Neural cell (in vitro differentiated cells): Measurements from ENCODE around the gene DSCAML1. TPM values are rescaled to one million over a fixed set of nuclear protein-coding genes. Genes with fewer than 3 reads are reported as not detected.

Experiments
- H2AFZ ChIP-seq: fragments of 200-600, 300-800 bp; sonication (generic), shearing (Covaris generic); 2 replicates; pipeline ENCODE4 v1.6.0; 2014; ENCODE audit warnings: low read depth, mild to moderate bottlenecking, antibody characterized with exemption, low read length, moderate library complexity
- H3F3A ChIP-seq: fragments of 200-600 bp; shearing (Covaris generic); 2 replicates; pipeline ENCODE4 v1.6.1; 2016; ENCODE audit warnings: mild to moderate bottlenecking, moderate library complexity, mixed read lengths, antibody characterized with exemption, low read length; ENCODE audit not compliant: insufficient read depth, poor library complexity, severe bottlenecking
- H3K27ac ChIP-seq: fragments of 200-600, 300-800 bp; sonication (generic), shearing (Covaris generic); 2 replicates; pipeline ENCODE4 v1.5.1; 2014; ENCODE audit warnings: mild to moderate bottlenecking, low read length, moderate library complexity
- H3K27me3 ChIP-seq: fragments of 300-800, 200-600 bp; sonication (generic), shearing (Covaris generic); 2 replicates; pipeline ENCODE4 v1.6.0; 2014; ENCODE audit warnings: mild to moderate bottlenecking, low read depth, low read length, moderate library complexity; ENCODE audit not compliant: insufficient read depth
- H3K36me3 ChIP-seq: fragments of 300-800, 200-600 bp; sonication (generic), shearing (Covaris generic); 2 replicates; pipeline ENCODE4 v1.5.1; 2014; ENCODE audit warnings: mild to moderate bottlenecking, antibody characterized with exemption, low read length, moderate library complexity; ENCODE audit not compliant: insufficient read depth
- H3K4me2 ChIP-seq: fragments of 300-800, 200-600 bp; sonication (generic), shearing (Covaris generic); 2 replicates; pipeline ENCODE4 v1.6.0; 2014; ENCODE audit warnings: mild to moderate bottlenecking, low read length
- H3K4me3 ChIP-seq: fragments of 300-800, 200-600 bp; sonication (generic), shearing (Covaris generic); 2 replicates; pipeline ENCODE4 v1.5.1; 2014; ENCODE audit warnings: mild to moderate bottlenecking, low read length, moderate library complexity
- H3K79me2 ChIP-seq: fragments of 200-600 bp; shearing (Covaris generic); replicated peaks from 2 replicates; pipeline ENCODE4 v1.6.0; 2014; ENCODE audit warnings: mild to moderate bottlenecking, low read length, moderate library complexity; ENCODE audit not compliant: insufficient read depth
- H3K9ac ChIP-seq: fragments of 300-800, 200-600 bp; sonication (generic), shearing (Covaris generic); 2 replicates; pipeline ENCODE4 v1.6.1; 2016; ENCODE audit warnings: mild to moderate bottlenecking, low read length, mixed read lengths
- H3K9me2 ChIP-seq: fragments of 200-600 bp; shearing (Covaris generic); 2 replicates; pipeline ENCODE4 v1.6.1; 2016; ENCODE audit warnings: mild to moderate bottlenecking, low read length, mixed read lengths; ENCODE audit not compliant: insufficient read depth
- H3K9me3 ChIP-seq: fragments of 200-600, 300-800 bp; sonication (generic), shearing (Covaris generic); 2 replicates; pipeline ENCODE4 v1.6.1; 2016; ENCODE audit warnings: mild to moderate bottlenecking, mixed run types, low read length, moderate library complexity, mixed read lengths
- H4K20me1 ChIP-seq: fragments of 200-600 bp; shearing (Covaris generic); 2 replicates; pipeline ENCODE4 v1.6.1; 2016; ENCODE audit warnings: mild to moderate bottlenecking, mixed run types; ENCODE audit not compliant: insufficient read depth
- EP300 ChIP-seq: fragments of 450-650 bp; conservative IDR thresholded peaks from 2 replicates; pipeline ENCODE4 v1.6.1; 2014; ENCODE audit warnings: antibody characterized with exemption, mild to moderate bottlenecking, moderate library complexity; ENCODE audit not compliant: poor library complexity, severe bottlenecking
- EZH2 ChIP-seq: fragments of 200-600, 300-800 bp; shearing (Covaris generic), sonication (generic); IDR thresholded peaks from 2 replicates; pipeline ENCODE4 v1.6.1; 2014; ENCODE audit warnings: antibody characterized with exemption, low read length, borderline replicate concordance, mild to moderate bottlenecking; ENCODE audit not compliant: insufficient read depth, poor library complexity, severe bottlenecking
- MXI1 ChIP-seq: fragments of 450-650 bp; conservative IDR thresholded peaks from 2 replicates; pipeline ENCODE4 v1.6.1; 2014; ENCODE audit warnings: antibody characterized with exemption, mild to moderate bottlenecking; ENCODE audit not compliant: poor library complexity, severe bottlenecking
- POLR2AphosphoS5 ChIP-seq: IDR thresholded peaks from 2 replicates; pipeline ENCODE4 v1.6.1; 2012
- RAD21 ChIP-seq: fragments of 450-650 bp; conservative IDR thresholded peaks from 2 replicates; pipeline ENCODE4 v1.6.1; 2014; ENCODE audit warnings: antibody characterized with exemption, mild to moderate bottlenecking, moderate library complexity
- SMC3 ChIP-seq: fragments of 450-650 bp; conservative IDR thresholded peaks from 2 replicates; pipeline ENCODE4 v1.6.1; 2014; ENCODE audit warnings: antibody characterized with exemption, mild to moderate bottlenecking, moderate library complexity; ENCODE audit not compliant: poor library complexity
- TAF1 ChIP-seq: IDR thresholded peaks from 2 replicates; pipeline ENCODE4 v1.6.1; 2012; ENCODE audit warnings: low read depth
- polyA plus RNA-seq: library from polyadenylated mRNA; depleted of rRNA; stranded (reverse); fragments of >200 nt; gene quantifications from 2 replicates; pipeline ENCODE4 v1.2.3, GENCODE V29; 2014
- TF ChIP-seq, protein P1 (sequence below): fragments of 450-650 bp; IDR thresholded peaks from 2 replicates; pipeline ENCODE4 v1.5.1; 2014; ENCODE audit warnings: antibody characterized with exemption, mild to moderate bottlenecking, moderate library complexity; ENCODE audit not compliant: poor library complexity, severe bottlenecking
- TF ChIP-seq, protein P2 (sequence below): IDR thresholded peaks from 2 replicates; pipeline ENCODE4 v1.6.1; 2012; ENCODE audit warnings: borderline replicate concordance

The DSCAML1 gene
- polyA plus RNA-seq, 1 donor from 2014 or later = 1.3 TPM

DNA sequence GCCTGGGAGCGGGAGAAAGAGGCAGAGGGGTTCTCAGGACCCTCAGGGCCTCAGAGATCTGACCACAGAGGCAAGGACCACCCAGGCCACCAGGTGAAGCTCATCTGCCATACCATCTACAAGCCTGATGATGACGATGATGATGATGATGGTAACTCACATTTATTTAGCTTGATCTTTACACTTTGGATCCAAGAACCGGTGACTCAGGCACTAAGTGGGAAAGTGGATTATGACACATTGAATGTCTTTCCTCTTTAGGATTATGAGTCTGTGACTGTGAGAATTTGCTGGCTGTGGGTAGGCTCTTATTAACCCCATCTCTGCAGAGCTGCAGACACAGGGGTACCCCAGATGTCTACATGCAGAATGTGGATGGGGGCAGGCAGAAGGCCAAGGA lies 110.3 kb downstream of the DSCAML1 start:
- no peak overlapping the region for H3K4me2 ChIP-seq
- no peaks in the 10 kb centered on the region for H3K27me3 ChIP-seq
- no peaks in the 10 kb centered on the region for H3K79me2 ChIP-seq
- no peak overlapping the region for H3K9ac ChIP-seq
- no peak overlapping the region for H3K4me3 ChIP-seq
- no peak overlapping the region for H2AFZ ChIP-seq
- H3K27ac ChIP-seq = no peak overlapping the region
- H3K9me3 ChIP-seq = no peaks in the 10 kb centered on the region
- no peaks in the 10 kb centered on the region for H3F3A ChIP-seq
- no peaks in the 10 kb centered on the region for H3K9me2 ChIP-seq
- H3K36me3 ChIP-seq = no peaks in the 10 kb centered on the region
- H4K20me1 ChIP-seq = no peaks in the 10 kb centered on the region
- TF ChIP-seq EZH2 = no peak
- TF ChIP-seq, protein P1, sequence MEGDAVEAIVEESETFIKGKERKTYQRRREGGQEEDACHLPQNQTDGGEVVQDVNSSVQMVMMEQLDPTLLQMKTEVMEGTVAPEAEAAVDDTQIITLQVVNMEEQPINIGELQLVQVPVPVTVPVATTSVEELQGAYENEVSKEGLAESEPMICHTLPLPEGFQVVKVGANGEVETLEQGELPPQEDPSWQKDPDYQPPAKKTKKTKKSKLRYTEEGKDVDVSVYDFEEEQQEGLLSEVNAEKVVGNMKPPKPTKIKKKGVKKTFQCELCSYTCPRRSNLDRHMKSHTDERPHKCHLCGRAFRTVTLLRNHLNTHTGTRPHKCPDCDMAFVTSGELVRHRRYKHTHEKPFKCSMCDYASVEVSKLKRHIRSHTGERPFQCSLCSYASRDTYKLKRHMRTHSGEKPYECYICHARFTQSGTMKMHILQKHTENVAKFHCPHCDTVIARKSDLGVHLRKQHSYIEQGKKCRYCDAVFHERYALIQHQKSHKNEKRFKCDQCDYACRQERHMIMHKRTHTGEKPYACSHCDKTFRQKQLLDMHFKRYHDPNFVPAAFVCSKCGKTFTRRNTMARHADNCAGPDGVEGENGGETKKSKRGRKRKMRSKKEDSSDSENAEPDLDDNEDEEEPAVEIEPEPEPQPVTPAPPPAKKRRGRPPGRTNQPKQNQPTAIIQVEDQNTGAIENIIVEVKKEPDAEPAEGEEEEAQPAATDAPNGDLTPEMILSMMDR = no peak
- no peak for TF ChIP-seq EP300
- no peak for TF ChIP-seq SMC3
- TF ChIP-seq, protein P2, sequence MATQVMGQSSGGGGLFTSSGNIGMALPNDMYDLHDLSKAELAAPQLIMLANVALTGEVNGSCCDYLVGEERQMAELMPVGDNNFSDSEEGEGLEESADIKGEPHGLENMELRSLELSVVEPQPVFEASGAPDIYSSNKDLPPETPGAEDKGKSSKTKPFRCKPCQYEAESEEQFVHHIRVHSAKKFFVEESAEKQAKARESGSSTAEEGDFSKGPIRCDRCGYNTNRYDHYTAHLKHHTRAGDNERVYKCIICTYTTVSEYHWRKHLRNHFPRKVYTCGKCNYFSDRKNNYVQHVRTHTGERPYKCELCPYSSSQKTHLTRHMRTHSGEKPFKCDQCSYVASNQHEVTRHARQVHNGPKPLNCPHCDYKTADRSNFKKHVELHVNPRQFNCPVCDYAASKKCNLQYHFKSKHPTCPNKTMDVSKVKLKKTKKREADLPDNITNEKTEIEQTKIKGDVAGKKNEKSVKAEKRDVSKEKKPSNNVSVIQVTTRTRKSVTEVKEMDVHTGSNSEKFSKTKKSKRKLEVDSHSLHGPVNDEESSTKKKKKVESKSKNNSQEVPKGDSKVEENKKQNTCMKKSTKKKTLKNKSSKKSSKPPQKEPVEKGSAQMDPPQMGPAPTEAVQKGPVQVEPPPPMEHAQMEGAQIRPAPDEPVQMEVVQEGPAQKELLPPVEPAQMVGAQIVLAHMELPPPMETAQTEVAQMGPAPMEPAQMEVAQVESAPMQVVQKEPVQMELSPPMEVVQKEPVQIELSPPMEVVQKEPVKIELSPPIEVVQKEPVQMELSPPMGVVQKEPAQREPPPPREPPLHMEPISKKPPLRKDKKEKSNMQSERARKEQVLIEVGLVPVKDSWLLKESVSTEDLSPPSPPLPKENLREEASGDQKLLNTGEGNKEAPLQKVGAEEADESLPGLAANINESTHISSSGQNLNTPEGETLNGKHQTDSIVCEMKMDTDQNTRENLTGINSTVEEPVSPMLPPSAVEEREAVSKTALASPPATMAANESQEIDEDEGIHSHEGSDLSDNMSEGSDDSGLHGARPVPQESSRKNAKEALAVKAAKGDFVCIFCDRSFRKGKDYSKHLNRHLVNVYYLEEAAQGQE = no peak
- TF ChIP-seq POLR2AphosphoS5 = no peak
- TF ChIP-seq RAD21 = no peak
- TF ChIP-seq TAF1 = no peak
- no peak for TF ChIP-seq MXI1

DNA sequence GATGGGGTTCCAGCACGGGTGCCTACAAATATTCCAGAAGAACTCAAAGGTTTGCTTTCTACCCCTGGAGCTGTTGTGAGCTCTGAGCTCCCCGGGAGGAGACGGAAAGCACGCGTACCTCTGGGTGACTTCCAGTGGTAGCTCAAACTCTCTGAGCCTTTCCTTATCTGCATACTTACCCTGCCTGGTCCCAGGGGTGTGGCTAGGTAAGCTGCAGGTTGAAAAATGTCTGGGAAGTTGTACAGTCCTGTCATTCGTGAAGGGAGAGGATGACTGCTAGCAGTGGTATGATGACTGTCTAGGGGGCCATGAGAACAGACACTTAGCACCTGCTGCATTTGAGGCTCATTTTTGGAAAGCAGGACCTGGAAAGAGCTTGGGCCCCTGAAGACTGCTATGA lies 111.5 kb downstream of the DSCAML1 start:
- no peaks in the 10 kb centered on the region for H4K20me1 ChIP-seq
- no peaks in the 10 kb centered on the region for H3F3A ChIP-seq
- H3K9ac ChIP-seq = no peak overlapping the region
- no peak overlapping the region for H3K4me2 ChIP-seq
- no peaks in the 10 kb centered on the region for H3K36me3 ChIP-seq
- no peak overlapping the region for H2AFZ ChIP-seq
- H3K79me2 ChIP-seq = no peaks in the 10 kb centered on the region
- no peak overlapping the region for H3K4me3 ChIP-seq
- no peaks in the 10 kb centered on the region for H3K27me3 ChIP-seq
- TF ChIP-seq RAD21 = no peak
- TF ChIP-seq, protein P1 = no peak
- no peak for TF ChIP-seq MXI1
- TF ChIP-seq EP300 = no peak
- TF ChIP-seq TAF1 = no peak
- TF ChIP-seq, protein P2 = no peak
- TF ChIP-seq SMC3 = no peak
- no peak for TF ChIP-seq EZH2
- no peak for TF ChIP-seq POLR2AphosphoS5
- no peak overlapping the region for H3K27ac ChIP-seq
- no peaks in the 10 kb centered on the region for H3K9me2 ChIP-seq
- no peaks in the 10 kb centered on the region for H3K9me3 ChIP-seq
